ENCODE results near the gene FHOD3. TPM values are rescaled to one million over a fixed set of nuclear protein-coding genes. Genes with fewer than 3 reads are reported as not detected.
"Not testable (repeated sequence)": the region's sequence is repeated elsewhere in the genome, so short reads cannot be mapped to it uniquely, and the experiment has no call there.

Gene FHOD3
- total and polyA plus RNA-seq, 2 experiments from 2014 or later: 2.7 to 8.7 TPM

DNA sequence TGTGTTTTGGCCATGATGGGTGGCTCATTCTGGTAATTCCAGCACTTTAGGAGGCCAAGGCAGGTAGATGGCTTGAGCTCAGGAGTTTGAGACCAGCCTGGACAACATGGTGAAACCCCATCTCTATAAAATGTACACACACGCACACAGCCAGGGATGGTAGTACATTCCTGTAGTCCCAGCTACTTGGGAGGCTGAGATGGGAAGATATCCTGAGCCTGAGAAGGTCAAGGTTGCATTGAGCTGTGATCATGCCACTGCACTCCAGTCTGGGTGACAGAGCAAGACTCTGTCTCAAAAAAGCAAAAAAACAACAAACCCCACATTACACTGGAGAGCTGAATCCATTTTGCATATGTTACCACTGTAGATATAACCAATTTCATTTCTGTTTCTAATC lies 423.8 kb downstream of the FHOD3 start:
- H3K36me3 ChIP-seq (ENCODE audit: insufficient read depth); H3K36me3 Mint-ChIP-seq (ENCODE audit: low read depth); H3K9me3 Mint-ChIP-seq; H2AFZ ChIP-seq; DNase-seq (ENCODE audit: low spot score); H3K27ac Mint-ChIP-seq; H3K27me3 Mint-ChIP-seq (ENCODE audit: insufficient read depth, low read depth, poor library complexity); H3F3A ChIP-seq (replicated peaks; ENCODE audit: low read depth); H3K27me3 ChIP-seq (ENCODE audit: insufficient read depth); H3K4me3 ChIP-seq; H3K79me2 ChIP-seq (replicated peaks; ENCODE audit: insufficient read depth); ATAC-seq; H3K4me2 ChIP-seq; H4K20me1 ChIP-seq (replicated peaks; ENCODE audit: insufficient read depth); H3K4me3 Mint-ChIP-seq; H3K4me1 ChIP-seq (ENCODE audit: insufficient read depth); H3K27ac ChIP-seq (ENCODE audit: low read depth); H3K9me2 ChIP-seq (ENCODE audit: insufficient read depth): not testable (repeated sequence)
- H3K4me1 Mint-ChIP-seq: peaks cover 20% of the 10 kb centered on the region

DNA sequence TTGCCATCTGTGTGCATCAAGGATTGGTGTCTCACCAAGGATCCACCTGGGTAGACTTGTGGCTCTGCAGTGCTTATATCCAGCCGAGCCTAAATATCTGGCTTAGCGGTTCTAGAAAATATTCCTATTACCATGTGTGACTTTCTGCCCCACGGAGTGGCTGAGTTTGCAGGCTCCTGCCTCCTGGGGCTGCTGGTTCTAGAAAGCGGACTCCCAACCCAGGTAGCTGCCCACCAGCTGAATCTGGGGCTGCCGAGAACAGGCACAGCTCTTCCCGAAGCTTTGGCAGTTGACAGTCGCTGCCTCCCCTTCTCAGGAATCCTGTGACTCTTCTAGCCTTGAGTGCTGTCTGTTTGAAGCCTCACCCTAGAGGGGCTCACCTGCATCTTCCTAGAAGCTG lies 426.7 kb downstream of the FHOD3 start:
- H2AFZ ChIP-seq: no peak overlapping the region
- Mint-ChIP-seq H3K4me3 (no peak overlapping the region), H3K4me1 (peaks cover 15% of the 10 kb centered on the region)

More for the DNA sequence above, 426.7 kb downstream of the FHOD3 start:
- peaks cover 1% of the 10 kb centered on the region for H3K27me3 Mint-ChIP-seq (ENCODE audit: insufficient read depth, low read depth, poor library complexity)
- H3K36me3 Mint-ChIP-seq (ENCODE audit: low read depth): no peaks in the 10 kb centered on the region
- Histone ChIP-seq H3F3A (replicated peaks; ENCODE audit: low read depth) (no peaks in the 10 kb centered on the region), H3K4me3 (no peak overlapping the region), H3K79me2 (replicated peaks; ENCODE audit: insufficient read depth) (no peaks in the 10 kb centered on the region), H4K20me1 (replicated peaks; ENCODE audit: insufficient read depth) (no peaks in the 10 kb centered on the region), H3K27me3 (ENCODE audit: insufficient read depth) (no peaks in the 10 kb centered on the region), H3K4me2 (no peak overlapping the region), H3K4me1 (ENCODE audit: insufficient read depth) (no peaks in the 10 kb centered on the region), H3K9me2 (ENCODE audit: insufficient read depth) (no peaks in the 10 kb centered on the region), H3K27ac (ENCODE audit: low read depth) (no peak overlapping the region), H3K36me3 (ENCODE audit: insufficient read depth) (no peaks in the 10 kb centered on the region)
- DNase-seq (ENCODE audit: low spot score) (no peak), ATAC-seq (no peak)
- no peak overlapping the region for H3K27ac Mint-ChIP-seq
- no peaks in the 10 kb centered on the region for H3K9me3 Mint-ChIP-seq
- TF ChIP-seq, protein P1, sequence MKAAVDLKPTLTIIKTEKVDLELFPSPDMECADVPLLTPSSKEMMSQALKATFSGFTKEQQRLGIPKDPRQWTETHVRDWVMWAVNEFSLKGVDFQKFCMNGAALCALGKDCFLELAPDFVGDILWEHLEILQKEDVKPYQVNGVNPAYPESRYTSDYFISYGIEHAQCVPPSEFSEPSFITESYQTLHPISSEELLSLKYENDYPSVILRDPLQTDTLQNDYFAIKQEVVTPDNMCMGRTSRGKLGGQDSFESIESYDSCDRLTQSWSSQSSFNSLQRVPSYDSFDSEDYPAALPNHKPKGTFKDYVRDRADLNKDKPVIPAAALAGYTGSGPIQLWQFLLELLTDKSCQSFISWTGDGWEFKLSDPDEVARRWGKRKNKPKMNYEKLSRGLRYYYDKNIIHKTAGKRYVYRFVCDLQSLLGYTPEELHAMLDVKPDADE (IDR thresholded peaks at IDR 0.05): no peak
- TF ChIP-seq NANOG (IDR thresholded peaks at IDR 0.05; ENCODE audit: borderline replicate concordance) (no peak), EZH2 (IDR thresholded peaks at IDR 0.05; ENCODE audit: low read depth, unreplicated experiment) (no peak), POLR2AphosphoS5 (IDR thresholded peaks at IDR 0.05; ENCODE audit: low read depth) (no peak), ZNF331 (CRISPR knock-in tag; IDR thresholded peaks at IDR 0.05; ENCODE audit: low read depth) (no peak), EZH2phosphoT487 (IDR thresholded peaks at IDR 0.05; ENCODE audit: unreplicated experiment) (no peak), ZNF114 (CRISPR knock-in tag; IDR thresholded peaks at IDR 0.05) (no peak)
- TF ChIP-seq, protein P2, sequence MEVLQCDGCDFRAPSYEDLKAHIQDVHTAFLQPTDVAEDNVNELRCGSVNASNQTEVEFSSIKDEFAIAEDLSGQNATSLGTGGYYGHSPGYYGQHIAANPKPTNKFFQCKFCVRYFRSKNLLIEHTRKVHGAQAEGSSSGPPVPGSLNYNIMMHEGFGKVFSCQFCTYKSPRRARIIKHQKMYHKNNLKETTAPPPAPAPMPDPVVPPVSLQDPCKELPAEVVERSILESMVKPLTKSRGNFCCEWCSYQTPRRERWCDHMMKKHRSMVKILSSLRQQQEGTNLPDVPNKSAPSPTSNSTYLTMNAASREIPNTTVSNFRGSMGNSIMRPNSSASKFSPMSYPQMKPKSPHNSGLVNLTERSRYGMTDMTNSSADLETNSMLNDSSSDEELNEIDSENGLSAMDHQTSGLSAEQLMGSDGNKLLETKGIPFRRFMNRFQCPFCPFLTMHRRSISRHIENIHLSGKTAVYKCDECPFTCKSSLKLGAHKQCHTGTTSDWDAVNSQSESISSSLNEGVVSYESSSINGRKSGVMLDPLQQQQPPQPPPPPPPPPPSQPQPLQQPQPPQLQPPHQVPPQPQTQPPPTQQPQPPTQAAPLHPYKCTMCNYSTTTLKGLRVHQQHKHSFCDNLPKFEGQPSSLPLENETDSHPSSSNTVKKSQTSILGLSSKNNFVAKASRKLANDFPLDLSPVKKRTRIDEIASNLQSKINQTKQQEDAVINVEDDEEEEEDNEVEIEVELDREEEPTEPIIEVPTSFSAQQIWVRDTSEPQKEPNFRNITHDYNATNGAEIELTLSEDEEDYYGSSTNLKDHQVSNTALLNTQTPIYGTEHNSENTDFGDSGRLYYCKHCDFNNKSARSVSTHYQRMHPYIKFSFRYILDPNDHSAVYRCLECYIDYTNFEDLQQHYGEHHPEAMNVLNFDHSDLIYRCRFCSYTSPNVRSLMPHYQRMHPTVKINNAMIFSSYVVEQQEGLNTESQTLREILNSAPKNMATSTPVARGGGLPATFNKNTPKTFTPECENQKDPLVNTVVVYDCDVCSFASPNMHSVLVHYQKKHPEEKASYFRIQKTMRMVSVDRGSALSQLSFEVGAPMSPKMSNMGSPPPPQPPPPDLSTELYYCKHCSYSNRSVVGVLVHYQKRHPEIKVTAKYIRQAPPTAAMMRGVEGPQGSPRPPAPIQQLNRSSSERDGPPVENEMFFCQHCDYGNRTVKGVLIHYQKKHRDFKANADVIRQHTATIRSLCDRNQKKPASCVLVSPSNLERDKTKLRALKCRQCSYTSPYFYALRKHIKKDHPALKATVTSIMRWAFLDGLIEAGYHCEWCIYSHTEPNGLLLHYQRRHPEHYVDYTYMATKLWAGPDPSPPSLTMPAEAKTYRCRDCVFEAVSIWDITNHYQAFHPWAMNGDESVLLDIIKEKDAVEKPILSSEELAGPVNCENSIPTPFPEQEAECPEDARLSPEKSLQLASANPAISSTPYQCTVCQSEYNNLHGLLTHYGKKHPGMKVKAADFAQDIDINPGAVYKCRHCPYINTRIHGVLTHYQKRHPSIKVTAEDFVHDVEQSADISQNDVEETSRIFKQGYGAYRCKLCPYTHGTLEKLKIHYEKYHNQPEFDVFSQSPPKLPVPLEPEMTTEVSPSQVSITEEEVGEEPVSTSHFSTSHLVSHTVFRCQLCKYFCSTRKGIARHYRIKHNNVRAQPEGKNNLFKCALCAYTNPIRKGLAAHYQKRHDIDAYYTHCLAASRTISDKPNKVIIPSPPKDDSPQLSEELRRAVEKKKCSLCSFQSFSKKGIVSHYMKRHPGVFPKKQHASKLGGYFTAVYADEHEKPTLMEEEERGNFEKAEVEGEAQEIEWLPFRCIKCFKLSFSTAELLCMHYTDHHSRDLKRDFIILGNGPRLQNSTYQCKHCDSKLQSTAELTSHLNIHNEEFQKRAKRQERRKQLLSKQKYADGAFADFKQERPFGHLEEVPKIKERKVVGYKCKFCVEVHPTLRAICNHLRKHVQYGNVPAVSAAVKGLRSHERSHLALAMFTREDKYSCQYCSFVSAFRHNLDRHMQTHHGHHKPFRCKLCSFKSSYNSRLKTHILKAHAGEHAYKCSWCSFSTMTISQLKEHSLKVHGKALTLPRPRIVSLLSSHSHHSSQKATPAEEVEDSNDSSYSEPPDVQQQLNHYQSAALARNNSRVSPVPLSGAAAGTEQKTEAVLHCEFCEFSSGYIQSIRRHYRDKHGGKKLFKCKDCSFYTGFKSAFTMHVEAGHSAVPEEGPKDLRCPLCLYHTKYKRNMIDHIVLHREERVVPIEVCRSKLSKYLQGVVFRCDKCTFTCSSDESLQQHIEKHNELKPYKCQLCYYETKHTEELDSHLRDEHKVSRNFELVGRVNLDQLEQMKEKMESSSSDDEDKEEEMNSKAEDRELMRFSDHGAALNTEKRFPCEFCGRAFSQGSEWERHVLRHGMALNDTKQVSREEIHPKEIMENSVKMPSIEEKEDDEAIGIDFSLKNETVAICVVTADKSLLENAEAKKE (CRISPR knock-in tag; IDR thresholded peaks at IDR 0.05): no peak
- TF ChIP-seq, protein P3, sequence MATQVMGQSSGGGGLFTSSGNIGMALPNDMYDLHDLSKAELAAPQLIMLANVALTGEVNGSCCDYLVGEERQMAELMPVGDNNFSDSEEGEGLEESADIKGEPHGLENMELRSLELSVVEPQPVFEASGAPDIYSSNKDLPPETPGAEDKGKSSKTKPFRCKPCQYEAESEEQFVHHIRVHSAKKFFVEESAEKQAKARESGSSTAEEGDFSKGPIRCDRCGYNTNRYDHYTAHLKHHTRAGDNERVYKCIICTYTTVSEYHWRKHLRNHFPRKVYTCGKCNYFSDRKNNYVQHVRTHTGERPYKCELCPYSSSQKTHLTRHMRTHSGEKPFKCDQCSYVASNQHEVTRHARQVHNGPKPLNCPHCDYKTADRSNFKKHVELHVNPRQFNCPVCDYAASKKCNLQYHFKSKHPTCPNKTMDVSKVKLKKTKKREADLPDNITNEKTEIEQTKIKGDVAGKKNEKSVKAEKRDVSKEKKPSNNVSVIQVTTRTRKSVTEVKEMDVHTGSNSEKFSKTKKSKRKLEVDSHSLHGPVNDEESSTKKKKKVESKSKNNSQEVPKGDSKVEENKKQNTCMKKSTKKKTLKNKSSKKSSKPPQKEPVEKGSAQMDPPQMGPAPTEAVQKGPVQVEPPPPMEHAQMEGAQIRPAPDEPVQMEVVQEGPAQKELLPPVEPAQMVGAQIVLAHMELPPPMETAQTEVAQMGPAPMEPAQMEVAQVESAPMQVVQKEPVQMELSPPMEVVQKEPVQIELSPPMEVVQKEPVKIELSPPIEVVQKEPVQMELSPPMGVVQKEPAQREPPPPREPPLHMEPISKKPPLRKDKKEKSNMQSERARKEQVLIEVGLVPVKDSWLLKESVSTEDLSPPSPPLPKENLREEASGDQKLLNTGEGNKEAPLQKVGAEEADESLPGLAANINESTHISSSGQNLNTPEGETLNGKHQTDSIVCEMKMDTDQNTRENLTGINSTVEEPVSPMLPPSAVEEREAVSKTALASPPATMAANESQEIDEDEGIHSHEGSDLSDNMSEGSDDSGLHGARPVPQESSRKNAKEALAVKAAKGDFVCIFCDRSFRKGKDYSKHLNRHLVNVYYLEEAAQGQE (IDR thresholded peaks at IDR 0.05; ENCODE audit: unreplicated experiment): no peak
- TF ChIP-seq, protein P4, sequence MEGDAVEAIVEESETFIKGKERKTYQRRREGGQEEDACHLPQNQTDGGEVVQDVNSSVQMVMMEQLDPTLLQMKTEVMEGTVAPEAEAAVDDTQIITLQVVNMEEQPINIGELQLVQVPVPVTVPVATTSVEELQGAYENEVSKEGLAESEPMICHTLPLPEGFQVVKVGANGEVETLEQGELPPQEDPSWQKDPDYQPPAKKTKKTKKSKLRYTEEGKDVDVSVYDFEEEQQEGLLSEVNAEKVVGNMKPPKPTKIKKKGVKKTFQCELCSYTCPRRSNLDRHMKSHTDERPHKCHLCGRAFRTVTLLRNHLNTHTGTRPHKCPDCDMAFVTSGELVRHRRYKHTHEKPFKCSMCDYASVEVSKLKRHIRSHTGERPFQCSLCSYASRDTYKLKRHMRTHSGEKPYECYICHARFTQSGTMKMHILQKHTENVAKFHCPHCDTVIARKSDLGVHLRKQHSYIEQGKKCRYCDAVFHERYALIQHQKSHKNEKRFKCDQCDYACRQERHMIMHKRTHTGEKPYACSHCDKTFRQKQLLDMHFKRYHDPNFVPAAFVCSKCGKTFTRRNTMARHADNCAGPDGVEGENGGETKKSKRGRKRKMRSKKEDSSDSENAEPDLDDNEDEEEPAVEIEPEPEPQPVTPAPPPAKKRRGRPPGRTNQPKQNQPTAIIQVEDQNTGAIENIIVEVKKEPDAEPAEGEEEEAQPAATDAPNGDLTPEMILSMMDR (conservative IDR thresholded peaks at IDR 0.05; ENCODE audit: low read depth in 2 of 2): no peak
